Tibial nerve (tissue), 4 donors: ENCODE measurements around the gene C16orf54.

ENCODE experiments used
- EP300 ChIP-seq, 2 donors: sonication (generic); formaldehyde crosslinking; IDR thresholded peaks; one replicate each; pipeline ENCODE4 v1.6.1; 2017; ENCODE audit warnings: antibody characterized with exemption in 2 of 2, mild to moderate bottlenecking in 1 of 2
- POLR2A ChIP-seq, 2 donors: fragments of 450-650 bp; IDR thresholded peaks; one replicate each; pipeline ENCODE4 v1.6.1; 2017; ENCODE audit warnings: antibody characterized with exemption in 2 of 2, mild to moderate bottlenecking in 2 of 2, moderate library complexity in 2 of 2
- TF ChIP-seq, protein P1 (sequence below), 5 experiments: fragments of 200-600 bp in 3 of 5; fragments of 450-650 bp in 2 of 5; sonication (generic) in 3 of 5; IDR thresholded peaks; one replicate each; pipeline ENCODE4 v1.5.1; 2016 to 2019; ENCODE audit warnings: antibody characterized with exemption in 5 of 5, mild to moderate bottlenecking in 3 of 5, moderate library complexity in 2 of 5

DNA sequence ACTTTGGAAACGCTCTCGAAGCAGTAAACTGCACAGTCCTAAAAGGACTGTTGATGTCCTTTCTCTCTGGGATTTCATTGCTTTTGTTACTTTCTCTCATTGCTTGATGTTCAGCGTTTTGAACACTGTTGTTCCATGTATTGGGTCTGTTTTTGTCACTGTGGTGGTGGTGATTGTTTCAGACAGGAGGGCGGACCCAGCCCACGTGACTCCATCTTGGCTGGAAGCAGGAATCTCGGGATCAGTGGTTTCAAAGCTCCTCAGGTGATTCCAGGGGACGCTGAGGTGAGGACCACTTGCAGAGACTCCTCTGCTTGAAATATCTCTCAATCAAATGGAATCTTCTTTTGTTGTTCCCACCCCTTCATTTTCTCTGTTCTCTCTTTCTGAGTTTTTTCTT, 18.3 kb downstream of the C16orf54 start:
- TF ChIP-seq, protein P1, sequence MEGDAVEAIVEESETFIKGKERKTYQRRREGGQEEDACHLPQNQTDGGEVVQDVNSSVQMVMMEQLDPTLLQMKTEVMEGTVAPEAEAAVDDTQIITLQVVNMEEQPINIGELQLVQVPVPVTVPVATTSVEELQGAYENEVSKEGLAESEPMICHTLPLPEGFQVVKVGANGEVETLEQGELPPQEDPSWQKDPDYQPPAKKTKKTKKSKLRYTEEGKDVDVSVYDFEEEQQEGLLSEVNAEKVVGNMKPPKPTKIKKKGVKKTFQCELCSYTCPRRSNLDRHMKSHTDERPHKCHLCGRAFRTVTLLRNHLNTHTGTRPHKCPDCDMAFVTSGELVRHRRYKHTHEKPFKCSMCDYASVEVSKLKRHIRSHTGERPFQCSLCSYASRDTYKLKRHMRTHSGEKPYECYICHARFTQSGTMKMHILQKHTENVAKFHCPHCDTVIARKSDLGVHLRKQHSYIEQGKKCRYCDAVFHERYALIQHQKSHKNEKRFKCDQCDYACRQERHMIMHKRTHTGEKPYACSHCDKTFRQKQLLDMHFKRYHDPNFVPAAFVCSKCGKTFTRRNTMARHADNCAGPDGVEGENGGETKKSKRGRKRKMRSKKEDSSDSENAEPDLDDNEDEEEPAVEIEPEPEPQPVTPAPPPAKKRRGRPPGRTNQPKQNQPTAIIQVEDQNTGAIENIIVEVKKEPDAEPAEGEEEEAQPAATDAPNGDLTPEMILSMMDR (IDR thresholded peaks at IDR 0.05), result no peak
- TF ChIP-seq POLR2A (IDR thresholded peaks at IDR 0.05) (no peak), EP300 (IDR thresholded peaks at IDR 0.05) (no peak)
